Epithelial cell of proximal tubule (primary cell): ENCODE results near the gene HDAC9. TPM values are rescaled to one million over a fixed set of nuclear protein-coding genes. Genes with fewer than 3 reads are reported as not detected.

Experiments used
- DNase-seq: peaks from one replicate; pipeline ENCODE4 v3.0.0-alpha.2; 2011; ENCODE audit warnings: low read depth
- H3K4me3 ChIP-seq: 2 replicates; pipeline ENCODE4 v1.5.1; 2011; ENCODE audit warnings: low read depth, mild to moderate bottlenecking, low read length
- total RNA-seq: library from RNA; depleted of rRNA; stranded (reverse); fragments of >200 nt; gene quantifications from 2 replicates; pipeline ENCODE4 v1.2.3, GENCODE V29; 2015
- TF ChIP-seq, protein P1 (sequence below): conservative IDR thresholded peaks from 2 replicates; pipeline ENCODE4 v1.5.1; 2012; ENCODE audit warnings: low read depth, mild to moderate bottlenecking, low read length

Gene HDAC9
- total RNA-seq, 1 donor from 2014 or later: 35.5 TPM

DNA sequence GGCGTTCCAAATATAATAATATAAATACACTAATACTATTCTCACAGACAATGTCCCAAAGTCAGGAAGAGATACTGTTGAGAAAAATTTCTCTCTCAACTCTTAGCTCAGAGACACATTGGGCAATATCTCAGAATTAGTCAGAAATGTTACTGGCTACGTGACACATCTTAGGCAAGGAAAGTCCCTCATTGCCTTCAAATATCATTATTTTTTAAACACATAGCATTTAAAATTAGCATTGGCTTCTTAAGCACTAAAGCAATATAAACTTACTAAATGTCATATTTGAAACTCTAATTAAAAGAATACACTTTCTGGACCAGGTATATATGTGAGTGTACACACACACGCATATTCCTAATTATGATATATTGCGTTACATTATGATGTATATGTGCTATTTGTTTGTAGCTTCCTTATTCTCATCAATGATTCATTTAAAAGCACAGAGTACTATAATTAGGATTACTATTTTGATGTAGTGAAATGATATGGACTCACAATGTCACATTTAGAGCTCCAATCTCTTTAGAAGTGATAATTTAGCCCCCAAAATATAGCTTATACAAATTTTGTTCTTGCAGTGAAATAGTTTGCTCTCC is 366.1 kb downstream of the HDAC9 start:
- no peak overlapping the region for H3K4me3 ChIP-seq
- peak; percentile 29 for DNase-seq
- TF ChIP-seq, protein P1, sequence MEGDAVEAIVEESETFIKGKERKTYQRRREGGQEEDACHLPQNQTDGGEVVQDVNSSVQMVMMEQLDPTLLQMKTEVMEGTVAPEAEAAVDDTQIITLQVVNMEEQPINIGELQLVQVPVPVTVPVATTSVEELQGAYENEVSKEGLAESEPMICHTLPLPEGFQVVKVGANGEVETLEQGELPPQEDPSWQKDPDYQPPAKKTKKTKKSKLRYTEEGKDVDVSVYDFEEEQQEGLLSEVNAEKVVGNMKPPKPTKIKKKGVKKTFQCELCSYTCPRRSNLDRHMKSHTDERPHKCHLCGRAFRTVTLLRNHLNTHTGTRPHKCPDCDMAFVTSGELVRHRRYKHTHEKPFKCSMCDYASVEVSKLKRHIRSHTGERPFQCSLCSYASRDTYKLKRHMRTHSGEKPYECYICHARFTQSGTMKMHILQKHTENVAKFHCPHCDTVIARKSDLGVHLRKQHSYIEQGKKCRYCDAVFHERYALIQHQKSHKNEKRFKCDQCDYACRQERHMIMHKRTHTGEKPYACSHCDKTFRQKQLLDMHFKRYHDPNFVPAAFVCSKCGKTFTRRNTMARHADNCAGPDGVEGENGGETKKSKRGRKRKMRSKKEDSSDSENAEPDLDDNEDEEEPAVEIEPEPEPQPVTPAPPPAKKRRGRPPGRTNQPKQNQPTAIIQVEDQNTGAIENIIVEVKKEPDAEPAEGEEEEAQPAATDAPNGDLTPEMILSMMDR: no peak

DNA sequence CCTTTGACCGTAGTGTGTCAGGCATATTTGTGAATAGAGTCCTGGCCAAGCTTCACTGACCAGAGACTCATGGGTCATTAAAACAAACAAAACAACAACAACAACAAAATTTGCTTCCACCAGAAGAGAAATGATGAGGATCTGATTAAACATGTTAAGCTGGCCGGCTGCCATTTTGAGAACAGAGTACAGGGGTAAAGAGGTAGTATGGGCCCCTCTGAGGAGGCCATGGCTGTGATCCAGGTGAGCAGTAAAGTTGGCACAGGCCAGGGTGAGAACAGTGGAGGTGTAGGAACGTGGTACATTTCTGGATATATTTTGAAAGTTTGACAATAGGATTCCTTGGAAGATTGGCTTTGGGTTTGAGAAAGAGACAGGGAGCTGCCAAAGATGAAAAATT is 369.4 kb downstream of the HDAC9 start:
- no peak for DNase-seq
- TF ChIP-seq, protein P1: no peak
- H3K4me3 ChIP-seq: no peak overlapping the region

DNA sequence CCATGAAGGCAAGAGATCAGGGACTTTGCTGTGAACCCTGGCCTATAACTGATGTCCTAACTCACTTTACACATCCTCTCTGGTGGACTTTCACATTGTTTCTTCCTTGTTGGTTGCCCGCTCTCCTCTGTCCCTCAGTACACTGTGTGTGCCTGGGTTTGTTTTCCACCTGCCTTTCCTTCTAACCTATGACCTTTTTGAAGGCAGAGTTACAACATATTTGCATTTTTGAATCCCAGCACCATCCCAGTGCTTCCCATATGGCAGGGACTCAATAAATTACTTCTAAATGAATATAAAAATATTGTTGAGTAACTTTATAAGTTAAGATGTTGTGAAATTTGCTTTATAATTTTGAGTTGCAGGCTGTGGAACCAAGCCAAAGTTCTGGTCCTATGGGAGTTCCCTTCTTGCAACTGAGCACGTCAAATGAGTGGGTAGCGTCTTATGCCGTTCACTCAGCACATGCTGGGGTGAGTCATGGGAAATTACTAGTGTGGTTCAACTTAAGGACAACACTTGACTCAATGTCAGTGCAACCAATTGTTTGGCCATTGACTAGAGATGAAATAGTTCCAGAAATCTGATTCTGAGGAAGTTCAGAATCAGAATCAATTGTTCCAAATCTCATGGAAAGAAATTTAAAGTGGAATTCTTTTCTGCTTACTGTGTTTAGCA is 370.9 kb downstream of the HDAC9 start:
- TF ChIP-seq, protein P1: no peak
- peak; percentile 97 for DNase-seq
- no peak overlapping the region for H3K4me3 ChIP-seq

DNA sequence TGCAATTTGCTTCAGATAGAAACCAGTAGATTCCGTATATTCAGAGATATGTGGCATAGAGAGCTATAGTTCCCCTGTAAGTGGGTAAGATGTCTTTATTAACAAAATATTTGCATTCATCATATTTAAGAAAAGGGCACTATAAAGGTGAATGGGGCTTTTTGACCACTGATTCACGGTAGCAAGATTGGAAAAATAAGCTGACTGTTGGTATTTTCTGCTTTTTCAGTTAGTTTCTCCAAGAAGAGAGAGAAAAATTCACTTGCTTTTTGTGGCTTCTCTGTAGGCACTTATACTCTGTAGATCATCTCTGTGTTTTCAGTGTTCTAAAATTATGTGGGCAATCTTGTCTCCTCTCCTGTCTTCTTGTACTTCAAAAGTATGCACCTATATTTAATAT is 376.8 kb downstream of the HDAC9 start:
- TF ChIP-seq, protein P1: no peak
- H3K4me3 ChIP-seq: no peak overlapping the region
- no peak for DNase-seq

DNA sequence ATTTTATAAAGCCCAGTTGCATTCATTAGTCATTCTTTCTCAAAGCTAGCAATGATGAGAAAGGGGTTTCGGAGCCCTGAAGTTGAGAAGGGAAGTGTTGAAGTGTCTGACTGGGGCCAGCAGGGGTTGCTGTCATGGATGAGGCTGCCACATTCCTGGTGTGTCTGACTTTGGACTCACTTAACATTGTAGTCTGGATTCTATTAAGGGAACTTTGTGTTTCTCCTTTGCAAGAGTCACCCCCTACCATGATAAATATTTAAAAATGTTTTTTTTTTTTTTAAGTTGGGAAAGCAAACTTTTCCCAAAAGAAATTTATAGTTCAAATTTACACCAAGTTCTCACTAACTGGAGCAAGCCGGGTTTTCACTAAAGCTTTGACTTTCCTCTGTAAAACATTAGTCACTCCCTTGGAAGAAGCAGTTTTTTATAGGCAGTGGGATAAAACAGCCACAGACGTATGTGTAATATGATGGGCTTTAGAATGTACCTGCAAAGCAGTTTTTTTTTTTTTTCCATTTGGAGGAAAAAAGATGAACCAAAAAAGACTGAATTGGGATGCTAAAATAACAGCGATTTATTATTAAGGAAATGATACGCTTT is 378.3 kb downstream of the HDAC9 start:
- DNase-seq: no peak

DNA sequence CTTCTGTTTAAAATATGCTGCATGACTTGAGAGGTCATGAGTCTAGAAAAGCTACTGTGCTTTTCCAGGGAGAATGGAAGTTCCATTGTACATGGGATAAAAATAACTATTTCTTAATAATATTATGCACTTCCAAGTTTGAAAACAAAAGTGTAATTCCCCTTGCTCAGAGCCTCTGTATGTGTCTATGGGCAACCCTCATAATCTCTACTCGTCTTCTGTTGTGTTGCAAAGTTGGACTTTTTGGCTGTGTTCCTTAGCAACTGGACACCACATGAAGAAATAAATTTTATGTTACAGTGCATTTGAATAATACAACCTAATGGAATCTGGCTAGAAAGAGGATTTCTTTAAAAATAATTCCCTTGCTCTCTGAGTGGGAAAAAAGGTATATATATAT is 379.3 kb downstream of the HDAC9 start:
- TF ChIP-seq, protein P1: no peak
- no peak overlapping the region for H3K4me3 ChIP-seq
- no peak for DNase-seq

More for the DNA sequence above, 378.3 kb downstream of the HDAC9 start:
- H3K4me3 ChIP-seq: no peak overlapping the region
- TF ChIP-seq, protein P1: peak; percentile 49
